ENCODE data around the gene CCDC167.

Gene CCDC167

GRCh38 chr6:37544530-37544929 is 44.8 kb upstream of the CCDC167 start:
- no peak for TF ChIP-seq CTCF (IDR thresholded peaks at IDR 0.05)
- H3K9me3 Mint-ChIP-seq, result no peaks in the 10 kb centered on the region
- H3K27me3 Mint-ChIP-seq (ENCODE audit: low read depth, poor library complexity), result peaks cover 43% of the 10 kb centered on the region
- H3K4me1 Mint-ChIP-seq, result peaks cover 25% of the 10 kb centered on the region
- H3K27ac Mint-ChIP-seq, result no peak overlapping the region
- no peak for DNase-seq
- no peak overlapping the region for H3K4me3 Mint-ChIP-seq
- no peaks in the 10 kb centered on the region for H3K36me3 Mint-ChIP-seq (ENCODE audit: low read depth)

- no peak for DNase-seq
- Mint-ChIP-seq H3K27ac (no peak overlapping the region), H3K9me3 (no peaks in the 10 kb centered on the region), H3K36me3 (ENCODE audit: low read depth) (no peaks in the 10 kb centered on the region), H3K4me1 (peaks cover 18% of the 10 kb centered on the region), H3K4me3 (no peak overlapping the region), H3K27me3 (ENCODE audit: low read depth, poor library complexity) (peaks cover 55% of the 10 kb centered on the region)
- TF ChIP-seq CTCF (IDR thresholded peaks at IDR 0.05), result no peak
These were observed 43.7 kb upstream of the CCDC167 start for GRCh38 chr6:37543361-37543760.

- Mint-ChIP-seq H3K4me1 (peaks cover 22% of the 10 kb centered on the region), H3K27ac (no peak overlapping the region), H3K36me3 (ENCODE audit: low read depth) (no peaks in the 10 kb centered on the region), H3K27me3 (ENCODE audit: low read depth, poor library complexity) (peaks cover 68% of the 10 kb centered on the region), H3K4me3 (no peak overlapping the region), H3K9me3 (no peaks in the 10 kb centered on the region)
- TF ChIP-seq CTCF (IDR thresholded peaks at IDR 0.05), result no peak
- DNase-seq, result no peak
These were observed 41.7 kb upstream of the CCDC167 start for GRCh38 chr6:37541346-37541745.

GRCh38 chr6:37540390-37540789 is 40.7 kb upstream of the CCDC167 start:
- no peak overlapping the region for H3K4me3 Mint-ChIP-seq
- DNase-seq, result no peak
- peaks cover 75% of the 10 kb centered on the region for H3K27me3 Mint-ChIP-seq (ENCODE audit: low read depth, poor library complexity)
- H3K27ac Mint-ChIP-seq, result no peak overlapping the region
- H3K36me3 Mint-ChIP-seq (ENCODE audit: low read depth), result no peaks in the 10 kb centered on the region
- peaks cover 24% of the 10 kb centered on the region for H3K4me1 Mint-ChIP-seq
- TF ChIP-seq CTCF (IDR thresholded peaks at IDR 0.05), result no peak
- H3K9me3 Mint-ChIP-seq, result no peaks in the 10 kb centered on the region

- no peak overlapping the region for H3K27ac Mint-ChIP-seq
- TF ChIP-seq CTCF (IDR thresholded peaks at IDR 0.05), result no peak
- H3K4me1 Mint-ChIP-seq, result peaks cover 28% of the 10 kb centered on the region
- H3K9me3 Mint-ChIP-seq, result no peaks in the 10 kb centered on the region
- H3K27me3 Mint-ChIP-seq (ENCODE audit: low read depth, poor library complexity), result peaks cover 77% of the 10 kb centered on the region
- DNase-seq, result no peak
- H3K4me3 Mint-ChIP-seq, result no peak overlapping the region
- H3K36me3 Mint-ChIP-seq (ENCODE audit: low read depth), result no peaks in the 10 kb centered on the region
These were observed 40.3 kb upstream of the CCDC167 start for GRCh38 chr6:37540029-37540352.

- TF ChIP-seq CTCF (IDR thresholded peaks at IDR 0.05), result no peak
- Mint-ChIP-seq H3K36me3 (ENCODE audit: low read depth) (no peaks in the 10 kb centered on the region), H3K27ac (no peak overlapping the region), H3K27me3 (ENCODE audit: low read depth, poor library complexity) (peaks cover 80% of the 10 kb centered on the region), H3K4me3 (no peak overlapping the region), H3K4me1 (peaks cover 30% of the 10 kb centered on the region), H3K9me3 (no peaks in the 10 kb centered on the region)
- DNase-seq, result no peak
These were observed 39.7 kb upstream of the CCDC167 start for GRCh38 chr6:37539171-37540028.

Data from nephron progenitor cell (in vitro differentiated cells).